Amniotic stem cell (primary cell): Measurements from ENCODE around the gene TMEM126A.
"Not testable (repeated sequence)": the region's sequence is repeated elsewhere in the genome, so short reads cannot be mapped to it uniquely, and the experiment has no call there.

Source experiments
- DNase-seq: peaks from one replicate; lab custom pipeline; 2025; lab: John Stamatoyannopoulos, UW

The TMEM126A gene

DNA sequence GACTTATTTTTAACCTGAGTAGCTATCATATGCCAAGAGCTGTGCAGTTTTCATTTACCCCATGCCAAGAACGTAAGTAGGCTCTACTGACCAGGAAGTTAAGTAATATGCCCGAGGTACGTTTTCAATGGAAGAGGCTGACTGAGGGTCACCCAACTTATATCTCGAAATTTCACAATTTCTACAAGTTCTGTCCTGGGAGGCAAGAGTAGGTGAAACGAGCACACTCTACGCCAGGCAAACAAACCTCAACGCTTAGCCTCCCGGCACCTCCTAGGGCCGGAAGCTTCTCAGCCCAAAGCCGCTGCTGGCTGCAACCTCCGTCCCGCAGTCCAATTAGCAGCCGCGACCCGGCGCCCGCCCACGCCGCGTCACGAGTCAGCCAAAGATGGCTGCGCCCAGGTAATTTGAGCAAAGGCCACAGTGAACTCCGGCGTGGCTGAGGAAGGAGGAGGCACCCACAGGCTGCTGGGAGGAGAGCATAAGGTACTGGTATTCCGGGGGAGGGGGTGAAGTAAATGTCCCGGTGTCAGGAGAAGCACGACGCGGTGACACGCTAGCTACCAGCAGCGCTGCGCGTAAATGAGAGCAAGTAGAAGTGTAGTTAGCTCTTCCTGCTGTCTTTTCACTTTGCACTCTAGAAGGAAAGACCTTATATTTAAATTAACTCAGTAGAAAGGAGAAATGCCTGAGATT is at the start of gene TMEM126A:
TSS of gene TMEM126A (plus strand) at position 364 of the 696 bp plus-strand sequence. CDS start 2,289 bp downstream, outside the sequence.
- peak; percentile 70 for DNase-seq

DNA sequence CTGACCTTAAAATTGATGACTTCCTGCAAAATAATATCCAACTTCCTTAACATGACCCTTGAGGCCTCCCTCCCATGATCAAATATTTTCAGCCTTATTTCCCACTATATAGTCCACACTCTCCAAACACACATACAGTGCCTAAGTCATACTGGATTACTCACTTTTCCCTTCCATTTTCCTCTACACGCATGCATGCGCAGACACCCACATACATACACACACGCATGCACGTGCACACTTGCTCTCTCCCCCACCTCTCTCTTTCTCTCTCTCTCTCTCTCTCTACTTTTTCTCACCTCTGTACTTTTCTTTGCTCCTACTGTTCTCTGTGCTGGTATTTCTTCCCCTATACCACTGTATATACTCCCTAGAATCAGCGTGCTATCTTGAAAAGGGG is 48.7 kb upstream of the TMEM126A start:
- DNase-seq, result no peak

DNA sequence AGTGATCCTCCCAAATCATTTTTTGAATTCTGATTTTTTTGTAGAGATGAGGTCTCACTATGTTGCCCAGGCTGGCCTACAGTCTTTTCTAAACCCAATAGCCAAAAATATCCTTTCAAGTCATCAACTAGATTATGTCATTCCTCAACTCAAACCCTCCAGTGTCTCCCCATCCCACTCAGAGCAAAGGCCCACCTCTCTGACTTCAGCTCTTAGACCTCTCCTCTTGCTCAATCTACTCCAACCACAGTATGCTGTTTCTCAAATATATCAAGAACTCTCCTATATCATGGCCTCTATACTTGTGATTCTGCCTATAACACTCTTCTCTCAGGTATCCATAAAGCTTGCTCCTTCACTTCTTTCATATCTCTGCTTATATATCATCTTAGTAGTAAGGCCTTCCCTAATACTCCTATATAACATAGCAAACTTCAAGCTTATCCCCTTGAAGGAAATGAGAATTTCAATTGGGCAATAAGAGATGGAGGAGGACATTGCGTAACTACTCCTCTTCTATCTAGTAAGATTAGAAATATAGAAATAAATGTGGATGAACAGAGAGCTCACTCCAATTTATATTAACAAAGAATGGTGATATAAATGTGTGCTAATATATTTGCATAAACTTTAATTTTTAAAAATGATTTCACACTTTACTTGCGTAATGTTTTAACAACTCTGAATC is 45.1 kb upstream of the TMEM126A start:
- no peak for DNase-seq

- DNase-seq, result no peak
These were observed 44.5 kb upstream of the TMEM126A start for GRCh38 chr11:85603220-85603619.

DNA sequence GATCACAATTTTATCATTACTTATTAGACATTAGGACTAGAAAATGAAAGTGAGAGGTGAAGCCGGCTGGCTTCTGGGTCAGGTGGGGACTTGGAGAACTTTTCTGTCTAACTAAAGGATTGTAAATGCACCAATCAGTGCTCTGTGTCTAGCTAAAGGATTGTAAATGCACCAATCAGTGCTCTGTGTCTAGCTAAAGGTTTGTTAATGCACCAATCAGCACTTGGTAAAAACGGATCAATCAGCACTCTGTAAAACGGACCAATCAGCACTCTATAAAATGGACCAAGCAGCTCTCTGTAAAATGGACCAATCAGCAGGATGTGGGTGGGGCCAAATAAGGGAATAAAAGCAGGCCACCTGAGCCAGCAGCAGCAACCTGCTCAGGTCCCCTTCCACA is 41.5 kb upstream of the TMEM126A start:
- DNase-seq, result not testable (repeated sequence)

DNA sequence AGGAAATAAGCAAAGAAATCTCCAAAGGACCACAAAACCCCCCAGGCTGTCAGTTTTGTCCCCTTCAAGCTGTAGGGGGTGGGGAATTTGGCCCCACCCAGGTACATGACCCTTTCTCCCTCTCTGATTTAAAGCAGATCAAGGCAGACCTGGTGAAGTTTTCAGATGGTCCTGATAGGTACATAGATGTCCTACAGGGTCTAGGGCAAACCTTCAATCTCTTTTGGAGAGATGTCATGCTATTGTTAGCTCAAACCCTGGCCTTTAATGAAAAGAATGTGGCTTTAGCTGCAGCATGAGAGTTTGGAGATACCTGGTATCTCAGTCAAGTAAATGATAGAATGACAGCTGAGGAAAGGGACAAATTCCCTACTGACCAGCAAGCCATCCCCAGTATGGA is 39.1 kb upstream of the TMEM126A start:
- DNase-seq, result not testable (repeated sequence)

DNA sequence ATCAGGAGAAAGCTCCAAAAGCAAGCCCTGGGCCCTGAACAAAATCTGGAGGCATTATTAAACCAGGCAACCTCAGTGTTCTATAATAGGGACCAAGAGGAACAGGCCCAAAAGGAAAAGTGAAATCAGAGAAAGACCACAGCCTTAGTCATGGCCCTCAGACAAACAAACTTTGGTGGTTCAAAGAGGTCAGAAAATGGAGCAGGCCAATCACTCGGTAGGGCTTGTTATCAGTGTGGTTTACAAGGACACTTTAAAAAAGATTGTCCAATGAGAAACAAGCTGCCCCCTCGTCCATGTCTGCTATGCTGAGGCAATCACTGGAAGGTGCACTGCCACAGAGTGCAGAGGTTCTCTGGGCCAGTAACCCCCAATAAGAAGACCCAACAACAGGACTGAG is 38.5 kb upstream of the TMEM126A start:
- not testable (repeated sequence) for DNase-seq

- DNase-seq, result not testable (repeated sequence)
These were observed 36.1 kb upstream of the TMEM126A start for GRCh38 chr11:85611643-85612042.

DNA sequence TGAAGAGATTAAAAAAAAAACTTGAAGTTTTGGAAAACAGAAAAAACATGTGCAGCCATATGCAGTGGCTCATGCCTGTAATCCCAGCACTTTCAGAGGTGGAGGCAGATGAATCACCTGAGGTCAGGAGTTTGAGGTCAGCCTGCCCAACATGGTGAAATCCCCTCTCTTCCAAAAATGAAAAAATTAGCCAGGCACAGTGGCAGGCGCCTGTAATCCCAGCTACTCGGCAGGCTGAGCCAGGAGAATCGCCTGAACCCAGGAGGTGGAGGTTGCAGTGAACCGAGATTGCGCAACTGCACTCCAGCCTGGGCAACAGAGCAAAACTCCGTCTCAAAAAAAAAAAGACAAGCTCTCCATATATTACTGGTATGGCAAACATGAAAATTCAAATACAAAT is 28.3 kb upstream of the TMEM126A start:
- DNase-seq, result no peak

DNA sequence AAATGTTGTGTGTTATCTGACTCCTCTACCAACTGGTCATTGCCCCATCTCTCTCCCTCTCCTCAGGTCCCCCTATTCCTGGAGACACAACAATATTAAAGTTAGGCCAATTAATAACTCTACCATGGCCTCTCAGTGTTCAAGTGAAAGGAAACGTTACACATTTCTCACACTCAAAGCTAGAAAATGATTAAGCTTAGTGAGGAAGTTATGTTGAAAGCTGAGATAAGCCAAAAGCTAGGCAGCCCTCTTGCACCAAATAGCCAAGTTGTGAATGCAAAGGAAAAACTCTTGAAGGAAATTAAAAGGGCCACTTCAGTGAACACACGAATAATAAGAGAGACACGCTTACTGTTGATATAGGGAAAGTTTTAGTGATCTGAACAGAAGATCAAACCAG is 27.5 kb upstream of the TMEM126A start:
- DNase-seq, result no peak

DNA sequence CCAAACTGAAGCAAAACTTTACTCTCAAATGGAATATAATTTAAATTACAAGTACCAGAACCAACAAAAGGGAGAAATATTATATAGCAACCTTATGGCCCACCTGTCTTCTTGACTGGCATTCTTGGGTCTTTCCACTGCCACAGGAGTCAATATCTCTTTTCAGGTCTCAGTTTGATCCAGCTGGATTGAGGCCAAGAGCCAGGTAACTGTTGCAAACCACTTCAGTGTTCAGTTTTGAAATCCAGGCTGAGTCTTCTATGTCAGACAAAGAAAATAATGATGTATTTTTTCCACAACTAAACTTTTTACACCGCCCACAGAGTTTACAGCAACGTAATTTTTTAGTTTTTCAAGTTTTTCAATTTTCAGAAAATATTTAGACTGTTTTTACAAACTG is 21.3 kb upstream of the TMEM126A start:
- DNase-seq, result no peak

DNA sequence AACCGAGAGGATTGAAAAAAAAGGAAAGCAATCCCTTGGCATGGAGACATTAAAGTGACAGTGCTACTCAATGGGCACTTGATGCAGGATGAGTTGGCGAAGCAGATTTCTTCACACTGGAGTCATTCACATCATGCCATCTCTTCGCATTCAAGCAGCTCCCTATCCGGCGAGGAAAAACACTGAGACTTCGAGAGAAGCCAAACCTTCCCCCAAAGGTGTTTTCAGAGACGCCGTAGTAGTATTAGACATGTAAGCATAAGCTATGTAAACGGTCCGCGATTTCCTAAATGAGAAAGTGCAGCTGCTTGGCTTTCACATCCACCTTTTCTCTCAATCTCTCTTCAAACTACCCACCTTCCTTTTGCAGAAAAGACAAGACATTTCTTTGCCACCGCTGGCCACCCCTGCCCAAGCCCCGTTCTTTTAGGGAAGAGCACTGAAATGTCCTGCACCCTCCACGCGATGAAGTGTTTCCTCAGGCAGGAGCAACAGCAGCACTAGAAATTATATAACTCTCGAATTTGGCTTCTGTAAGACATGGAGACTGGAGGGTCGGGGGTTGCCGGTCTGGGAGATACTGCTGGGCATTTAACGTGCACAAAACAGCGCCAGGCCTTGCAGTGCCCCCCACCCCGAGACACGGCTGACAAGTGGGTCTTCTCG is 20.3 kb upstream of the TMEM126A start, which contains the start of gene DLG2:
TSS of gene DLG2 (minus strand) at position 13 of the 666 bp plus-strand sequence.
- peak; percentile 7 for DNase-seq

GRCh38 chr11:85627998-85628770 is 19.6 kb upstream of the TMEM126A start, which contains the start of gene TMEM126B:
Gene TMEM126B, plus strand, starts transcription at chr11:85628593. Its CDS starts 15 bp downstream, at chr11:85628608.
- DNase-seq, result peak; percentile 91

DNA sequence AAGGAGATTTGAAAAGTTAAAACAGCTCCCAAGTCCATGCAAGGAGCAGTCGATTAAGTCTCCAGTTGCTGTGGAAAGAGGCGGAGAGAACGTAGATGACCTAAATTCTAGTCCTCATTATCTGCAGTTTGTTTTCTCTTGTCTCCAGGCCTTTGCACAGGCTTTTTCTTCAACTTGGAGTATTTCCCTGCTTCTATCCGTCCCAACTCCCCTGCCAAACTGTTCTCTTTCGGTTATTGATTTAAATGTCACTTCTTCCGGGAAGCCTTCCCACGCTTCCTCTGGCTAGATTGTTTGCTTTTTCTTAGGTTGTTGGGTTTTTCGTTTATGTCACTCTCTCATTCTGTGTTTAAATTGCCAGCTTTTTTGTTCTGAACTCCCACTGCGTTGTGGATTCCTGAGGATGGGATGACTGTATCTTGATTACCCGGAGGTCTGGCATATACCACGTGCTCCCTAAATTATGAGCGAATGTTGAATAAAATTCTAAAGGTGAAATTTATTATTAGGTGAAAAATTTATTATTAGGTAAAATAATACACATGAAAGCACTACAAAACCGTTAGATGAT is 18.9 kb upstream of the TMEM126A start:
- DNase-seq, result peak; percentile 48

DNA sequence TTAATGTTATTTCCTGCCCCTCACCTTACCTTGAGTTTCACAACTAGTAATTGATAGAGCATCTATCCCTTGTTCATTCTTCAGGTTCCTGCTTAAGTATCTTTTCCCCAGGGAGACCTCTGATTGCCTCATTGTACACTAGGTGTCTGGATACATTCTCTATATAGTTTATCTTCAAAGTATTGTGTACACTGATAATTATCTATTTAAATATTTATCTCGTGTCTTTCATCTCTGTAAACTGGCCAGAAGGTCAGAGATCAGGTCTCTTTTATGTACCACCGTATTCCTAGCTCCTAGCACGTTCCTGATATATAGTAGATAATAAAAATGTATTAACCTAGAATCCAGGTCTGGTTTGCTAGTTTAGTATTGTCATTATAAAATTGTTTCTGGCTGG is 13.0 kb upstream of the TMEM126A start:
- DNase-seq, result no peak

GRCh38 chr11:85643191-85643614 is 4.6 kb upstream of the TMEM126A start:
- no peak for DNase-seq

GRCh38 chr11:85647078-85647477 is 689 bp upstream of the TMEM126A start:
- no peak for DNase-seq

DNA sequence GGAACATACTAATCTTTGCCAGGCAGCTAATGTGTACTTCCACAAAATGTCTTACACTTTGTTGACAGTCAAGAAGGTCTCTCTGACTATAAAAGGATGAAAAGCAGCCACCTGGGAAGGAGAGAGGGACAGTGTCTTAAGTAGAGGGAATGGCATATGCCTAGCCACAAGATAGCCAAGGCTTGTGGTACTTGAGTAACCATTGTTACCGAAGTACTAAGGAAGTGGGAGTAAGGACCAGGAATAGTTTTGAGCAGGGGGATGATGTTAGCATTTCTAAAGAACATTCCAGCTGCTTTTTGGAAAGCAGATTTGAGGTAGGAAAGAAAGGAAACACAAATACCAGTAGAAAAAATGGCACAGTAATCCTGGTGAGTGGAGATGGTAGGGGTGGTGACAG is 3.4 kb downstream of the TMEM126A start:
- DNase-seq, result no peak

- DNase-seq, result no peak
These were observed 5.2 kb downstream of the TMEM126A start for GRCh38 chr11:85652786-85653447.

DNA sequence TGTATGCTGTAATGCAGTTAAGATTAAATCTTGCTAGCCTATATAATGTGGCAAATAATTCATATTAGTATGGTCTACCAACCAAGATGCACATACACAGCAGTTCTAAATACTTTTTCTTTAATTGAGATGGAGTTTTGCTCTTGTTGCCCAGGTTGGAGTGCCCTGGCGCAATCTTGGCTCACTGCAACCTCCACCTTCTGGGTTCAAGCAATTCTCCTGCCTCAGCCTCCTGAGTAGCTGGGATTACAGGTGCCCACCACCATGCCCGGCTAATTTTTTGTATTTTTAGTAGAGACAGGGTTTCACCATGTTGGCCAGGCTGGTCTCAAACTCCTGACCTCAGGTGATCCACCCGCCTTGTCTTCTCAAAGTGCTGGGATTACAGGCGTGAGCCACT is 6.6 kb downstream of the TMEM126A start:
- not testable (repeated sequence) for DNase-seq

GRCh38 chr11:85656777-85657176 is 9.0 kb downstream of the TMEM126A start:
- DNase-seq, result no peak
